HepG2 (cell line): ENCODE results near the gene SLC39A1.

ENCODE experiments used
- POLR2A ChIP-seq, 2 experiments: IDR thresholded peaks; 2 replicates each; pipeline ENCODE4 v1.6.1; 2011; ENCODE audit warnings: low read depth in 2 of 2, low read length in 2 of 2, mild to moderate bottlenecking in 1 of 2, moderate library complexity in 1 of 2; ENCODE audit not compliant: insufficient read depth in 1 of 2
- RFX5 ChIP-seq: IDR thresholded peaks from 2 replicates; pipeline ENCODE4 v1.6.1; 2011; ENCODE audit warnings: low read depth, low read length, improper control_type of control experiment
- TF ChIP-seq, protein P1 (sequence below), 2 experiments: IDR thresholded peaks; 2 replicates each; pipeline ENCODE4 v1.6.1; 2011 to 2012; ENCODE audit warnings: low read length in 2 of 2, borderline replicate concordance in 1 of 2, low read depth in 1 of 2, mild to moderate bottlenecking in 1 of 2, moderate library complexity in 1 of 2

GRCh38 chr1:153962088-153963029 is 978 bp downstream of the SLC39A1 start:
- TF ChIP-seq, protein P1, sequence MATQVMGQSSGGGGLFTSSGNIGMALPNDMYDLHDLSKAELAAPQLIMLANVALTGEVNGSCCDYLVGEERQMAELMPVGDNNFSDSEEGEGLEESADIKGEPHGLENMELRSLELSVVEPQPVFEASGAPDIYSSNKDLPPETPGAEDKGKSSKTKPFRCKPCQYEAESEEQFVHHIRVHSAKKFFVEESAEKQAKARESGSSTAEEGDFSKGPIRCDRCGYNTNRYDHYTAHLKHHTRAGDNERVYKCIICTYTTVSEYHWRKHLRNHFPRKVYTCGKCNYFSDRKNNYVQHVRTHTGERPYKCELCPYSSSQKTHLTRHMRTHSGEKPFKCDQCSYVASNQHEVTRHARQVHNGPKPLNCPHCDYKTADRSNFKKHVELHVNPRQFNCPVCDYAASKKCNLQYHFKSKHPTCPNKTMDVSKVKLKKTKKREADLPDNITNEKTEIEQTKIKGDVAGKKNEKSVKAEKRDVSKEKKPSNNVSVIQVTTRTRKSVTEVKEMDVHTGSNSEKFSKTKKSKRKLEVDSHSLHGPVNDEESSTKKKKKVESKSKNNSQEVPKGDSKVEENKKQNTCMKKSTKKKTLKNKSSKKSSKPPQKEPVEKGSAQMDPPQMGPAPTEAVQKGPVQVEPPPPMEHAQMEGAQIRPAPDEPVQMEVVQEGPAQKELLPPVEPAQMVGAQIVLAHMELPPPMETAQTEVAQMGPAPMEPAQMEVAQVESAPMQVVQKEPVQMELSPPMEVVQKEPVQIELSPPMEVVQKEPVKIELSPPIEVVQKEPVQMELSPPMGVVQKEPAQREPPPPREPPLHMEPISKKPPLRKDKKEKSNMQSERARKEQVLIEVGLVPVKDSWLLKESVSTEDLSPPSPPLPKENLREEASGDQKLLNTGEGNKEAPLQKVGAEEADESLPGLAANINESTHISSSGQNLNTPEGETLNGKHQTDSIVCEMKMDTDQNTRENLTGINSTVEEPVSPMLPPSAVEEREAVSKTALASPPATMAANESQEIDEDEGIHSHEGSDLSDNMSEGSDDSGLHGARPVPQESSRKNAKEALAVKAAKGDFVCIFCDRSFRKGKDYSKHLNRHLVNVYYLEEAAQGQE (IDR thresholded peaks at IDR 0.05; ENCODE audit: borderline replicate concordance in 1 of 2, low read depth in 1 of 2, low read length in 2 of 2) = no peak
- TF ChIP-seq RFX5 (no peak), POLR2A (IDR thresholded peaks at IDR 0.05; ENCODE audit: insufficient read depth in 1 of 2, low read depth in 2 of 2, low read length in 2 of 2) (no peak)
